ENCODE results near the gene PAXX. TPM values are rescaled to one million over a fixed set of nuclear protein-coding genes. Genes with fewer than 3 reads are reported as not detected.

Gene PAXX
- total RNA-seq, 1 experiment from 2014 or later = 27.8 TPM

GRCh38 chr9:137006116-137007003, 14.1 kb downstream of the PAXX start:
- Histone ChIP-seq H3K4me1 (peaks cover 17% of the 10 kb centered on the region), H3K27me3 (no peaks in the 10 kb centered on the region), H3K36me3 (no peaks in the 10 kb centered on the region), H3K4me3 (no peak overlapping the region), H3K9me3 (replicated peaks) (peaks cover 9% of the 10 kb centered on the region), H3K27ac (no peak overlapping the region)
- no peak for DNase-seq

DNA sequence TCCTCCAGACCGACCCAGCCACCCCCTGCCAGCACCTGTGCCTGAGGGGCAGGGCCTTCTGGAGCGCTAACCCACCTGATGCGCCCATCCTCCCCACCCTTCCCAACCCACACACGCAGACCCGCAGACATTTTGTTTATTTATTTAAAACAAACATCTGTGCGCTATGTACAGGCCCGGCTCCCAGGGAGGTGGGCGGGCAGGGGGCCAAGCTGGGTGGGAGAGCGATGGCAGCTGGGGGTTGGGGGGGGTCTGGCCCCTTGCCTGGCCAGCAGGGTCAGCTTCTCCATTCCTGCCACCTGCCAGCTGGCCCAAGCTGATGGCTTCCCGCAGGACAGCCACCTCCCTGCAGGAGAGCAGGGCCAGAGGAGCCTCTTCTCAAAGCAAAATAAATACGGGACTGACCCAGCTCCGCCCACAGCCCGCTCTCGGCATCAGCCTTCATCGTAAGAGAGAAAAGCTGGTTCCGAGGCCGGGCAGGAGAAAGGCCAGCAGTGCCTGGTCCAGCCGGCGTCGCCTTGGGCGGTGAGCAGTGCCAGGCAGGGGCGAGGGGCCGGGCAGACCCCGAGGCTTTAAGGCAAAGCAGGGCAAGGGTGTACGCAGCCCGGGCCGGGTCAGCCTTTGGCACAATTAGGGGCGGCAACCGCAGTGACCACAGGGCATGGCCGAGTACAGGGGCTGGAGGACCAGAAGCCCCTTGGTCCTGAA, 15.0 kb downstream of the PAXX start:
- Histone ChIP-seq H3K36me3 (no peaks in the 10 kb centered on the region), H3K9me3 (replicated peaks) (peaks cover 9% of the 10 kb centered on the region), H3K4me3 (peak overlapping the region; percentile 6), H3K27me3 (no peaks in the 10 kb centered on the region), H3K4me1 (peaks cover 17% of the 10 kb centered on the region), H3K27ac (peak overlapping the region; percentile 15; the same call in 1 of the 2 replicates)
- DNase-seq = peak; percentile 83 to 88

- H3K27ac ChIP-seq = peak overlapping the region; percentile 15; the same call in 1 of the 2 replicates
- H3K9me3 ChIP-seq (replicated peaks) = peaks cover 9% of the 10 kb centered on the region
- peaks cover 17% of the 10 kb centered on the region for H3K4me1 ChIP-seq
- H3K36me3 ChIP-seq = no peaks in the 10 kb centered on the region
- peak; percentile 50 for DNase-seq
- no peaks in the 10 kb centered on the region for H3K27me3 ChIP-seq
- H3K4me3 ChIP-seq = peak overlapping the region; percentile 6
These were observed 15.6 kb downstream of the PAXX start for GRCh38 chr9:137007816-137008270.

DNA sequence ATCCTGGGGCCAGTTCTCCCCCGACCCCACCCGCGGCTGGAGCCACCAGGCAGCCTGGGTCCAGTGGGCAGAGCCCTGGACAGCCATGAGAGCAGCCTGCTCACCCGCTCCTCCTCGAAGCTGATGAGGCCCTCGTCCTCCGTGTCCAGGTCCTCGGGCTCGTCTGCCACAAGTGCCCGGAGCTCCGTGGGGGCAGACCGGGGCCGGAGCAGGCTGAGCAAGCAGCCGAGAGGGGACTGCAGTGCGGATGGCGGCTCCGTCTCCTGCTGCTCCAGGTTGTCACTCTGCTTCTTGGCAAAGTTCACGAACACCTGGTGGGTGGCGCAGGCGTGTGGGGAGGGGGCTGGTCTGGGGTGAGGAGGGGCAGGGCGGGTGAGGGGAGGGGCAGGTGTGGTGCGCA, 16.1 kb downstream of the PAXX start:
- H3K27ac ChIP-seq = no peak overlapping the region
- DNase-seq = no peak
- no peak overlapping the region for H3K4me3 ChIP-seq
- no peaks in the 10 kb centered on the region for H3K36me3 ChIP-seq
- peaks cover 9% of the 10 kb centered on the region for H3K9me3 ChIP-seq (replicated peaks)
- no peaks in the 10 kb centered on the region for H3K27me3 ChIP-seq
- peaks cover 17% of the 10 kb centered on the region for H3K4me1 ChIP-seq

DNA sequence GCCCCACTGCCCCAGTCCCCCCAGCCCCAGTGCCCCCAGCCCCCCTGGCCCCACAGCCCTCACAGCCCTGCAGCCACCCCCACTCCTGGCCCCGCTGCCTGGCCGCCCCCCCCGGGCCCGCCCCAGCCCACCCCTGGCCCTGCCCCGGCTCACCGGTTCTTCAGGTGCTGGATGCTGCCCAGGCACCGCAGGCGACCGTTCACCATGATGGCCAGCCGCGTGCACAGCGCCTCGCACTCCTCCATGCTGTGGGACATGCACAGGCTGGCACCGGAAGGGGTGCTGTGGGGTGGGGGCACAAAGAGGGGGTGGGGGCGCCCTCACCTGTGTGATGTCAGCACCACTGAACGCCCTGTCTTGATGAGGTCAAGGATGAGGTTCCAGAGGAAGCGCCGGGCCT, 17.0 kb downstream of the PAXX start:
- Histone ChIP-seq H3K36me3 (no peaks in the 10 kb centered on the region), H3K27me3 (no peaks in the 10 kb centered on the region), H3K4me1 (peaks cover 17% of the 10 kb centered on the region), H3K9me3 (replicated peaks) (peaks cover 9% of the 10 kb centered on the region), H3K27ac (no peak overlapping the region), H3K4me3 (no peak overlapping the region)
- no peak for DNase-seq

GRCh38 chr9:137009938-137010732, 17.9 kb downstream of the PAXX start:
- Histone ChIP-seq H3K27ac (no peak overlapping the region), H3K36me3 (no peaks in the 10 kb centered on the region), H3K9me3 (replicated peaks) (peaks cover 7% of the 10 kb centered on the region), H3K27me3 (no peaks in the 10 kb centered on the region), H3K4me1 (peaks cover 17% of the 10 kb centered on the region), H3K4me3 (no peak overlapping the region)
- DNase-seq = no peak

- H3K27me3 ChIP-seq = no peaks in the 10 kb centered on the region
- DNase-seq = no peak
- H3K4me1 ChIP-seq = peaks cover 17% of the 10 kb centered on the region
- H3K9me3 ChIP-seq (replicated peaks) = no peaks in the 10 kb centered on the region
- no peak overlapping the region for H3K4me3 ChIP-seq
- H3K36me3 ChIP-seq = no peaks in the 10 kb centered on the region
- no peak overlapping the region for H3K27ac ChIP-seq
These were observed 18.9 kb downstream of the PAXX start for GRCh38 chr9:137011156-137011555.

DNA sequence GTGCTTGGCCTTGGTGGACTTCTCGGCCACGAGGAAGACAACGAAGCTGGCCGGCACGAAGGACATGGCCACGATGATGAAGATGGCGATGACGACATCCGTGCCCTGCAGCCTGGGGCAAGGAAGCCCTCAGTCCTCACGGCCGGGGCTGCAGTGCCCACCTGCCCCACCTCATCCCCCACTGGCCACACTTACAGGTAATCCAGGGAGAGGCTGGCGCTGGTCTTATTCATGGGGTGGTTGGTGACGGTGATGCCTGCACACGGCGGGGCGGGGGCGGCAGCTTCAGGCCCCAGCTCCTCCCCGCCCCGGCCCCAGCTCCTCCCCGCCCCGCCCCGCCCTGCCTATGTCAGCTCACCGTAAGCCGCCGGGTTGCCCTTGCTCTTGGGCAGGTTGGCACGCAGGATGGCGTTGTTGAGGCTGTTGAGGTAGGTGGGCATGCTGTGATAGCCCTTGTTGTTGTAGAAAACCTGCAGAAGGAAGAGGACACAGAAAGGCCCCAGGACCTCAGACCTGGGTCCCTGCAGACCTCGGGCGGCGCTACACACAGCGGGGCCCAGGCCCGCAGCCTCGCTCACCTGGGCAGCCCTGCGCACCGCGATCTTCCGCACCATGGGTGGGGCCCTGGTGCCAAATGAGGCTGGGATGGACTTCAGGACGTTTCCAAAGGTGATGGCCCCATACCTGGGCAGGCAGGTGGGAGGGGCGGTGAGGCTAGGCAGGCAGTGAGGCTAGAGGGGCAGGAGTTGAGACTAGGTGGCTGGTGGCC, 19.9 kb downstream of the PAXX start:
- Histone ChIP-seq H3K36me3 (no peaks in the 10 kb centered on the region), H3K4me3 (no peak overlapping the region), H3K27me3 (no peaks in the 10 kb centered on the region), H3K27ac (no peak overlapping the region), H3K9me3 (replicated peaks) (no peaks in the 10 kb centered on the region), H3K4me1 (peaks cover 11% of the 10 kb centered on the region)
- DNase-seq = no peak

- Histone ChIP-seq H3K36me3 (no peaks in the 10 kb centered on the region), H3K9me3 (replicated peaks) (no peaks in the 10 kb centered on the region), H3K27ac (no peak overlapping the region), H3K4me1 (peaks cover 4% of the 10 kb centered on the region), H3K4me3 (no peak overlapping the region), H3K27me3 (no peaks in the 10 kb centered on the region)
- DNase-seq = no peak
These were observed 20.7 kb downstream of the PAXX start for GRCh38 chr9:137012694-137013570.

DNA sequence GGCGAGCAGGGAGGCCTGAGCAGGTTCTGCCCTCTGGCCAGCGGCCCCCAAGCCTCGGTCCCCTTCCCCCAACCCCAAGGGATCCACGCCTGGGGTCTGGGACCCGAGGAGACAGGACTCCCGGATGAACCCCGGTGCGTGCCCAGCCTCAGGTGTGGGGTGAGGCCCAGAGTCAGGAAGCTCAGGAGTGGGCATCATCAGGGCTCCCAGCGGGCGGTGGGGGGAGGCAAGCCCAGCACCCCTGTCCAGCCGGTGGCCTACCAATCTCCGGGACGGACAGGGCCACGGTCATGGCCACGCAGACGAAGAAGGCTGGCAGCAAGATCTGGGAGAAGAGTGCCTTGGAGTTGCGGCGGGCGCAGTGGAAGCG, 21.3 kb downstream of the PAXX start:
- no peak for DNase-seq
- Histone ChIP-seq H3K27me3 (no peaks in the 10 kb centered on the region), H3K4me1 (no peaks in the 10 kb centered on the region), H3K9me3 (replicated peaks) (no peaks in the 10 kb centered on the region), H3K27ac (no peak overlapping the region), H3K4me3 (no peak overlapping the region), H3K36me3 (no peaks in the 10 kb centered on the region)

GRCh38 chr9:137014166-137014565, 21.9 kb downstream of the PAXX start:
- Histone ChIP-seq H3K4me3 (no peak overlapping the region), H3K9me3 (replicated peaks) (no peaks in the 10 kb centered on the region), H3K27me3 (no peaks in the 10 kb centered on the region), H3K27ac (no peak overlapping the region), H3K4me1 (no peaks in the 10 kb centered on the region), H3K36me3 (no peaks in the 10 kb centered on the region)
- no peak for DNase-seq

GRCh38 chr9:137014776-137015539, 22.7 kb downstream of the PAXX start:
- Histone ChIP-seq H3K27me3 (no peaks in the 10 kb centered on the region), H3K4me3 (no peak overlapping the region), H3K9me3 (replicated peaks) (no peaks in the 10 kb centered on the region), H3K36me3 (no peaks in the 10 kb centered on the region), H3K4me1 (no peaks in the 10 kb centered on the region), H3K27ac (no peak overlapping the region)
- DNase-seq = no peak

GRCh38 chr9:137015540-137015930, 23.3 kb downstream of the PAXX start:
- Histone ChIP-seq H3K36me3 (no peaks in the 10 kb centered on the region), H3K4me3 (no peak overlapping the region), H3K27ac (no peak overlapping the region), H3K9me3 (replicated peaks) (no peaks in the 10 kb centered on the region), H3K4me1 (no peaks in the 10 kb centered on the region), H3K27me3 (no peaks in the 10 kb centered on the region)
- DNase-seq = no peak

All from SJCRH30 (cell line).